HTERT RPE-1 (cell line): Measurements from ENCODE around the gene DMWD.
"Not testable (repeated sequence)": the region's sequence is repeated elsewhere in the genome, so short reads cannot be mapped to it uniquely, and the experiment has no call there.

Experiments
- in situ Hi-C: fragments of 300-500 bp; cut with MboI; formaldehyde crosslinking; loops from 4 replicates; pipeline ENCODE4 v1.14.3; 2020; ENCODE audit warnings: low sequenced_read_pairs

The DMWD gene

GRCh38 chr19:45753548-45753947 is 39.1 kb downstream of the DMWD start:
- in situ Hi-C loops, result no loop called here

GRCh38 chr19:45752639-45753038 is 40.0 kb downstream of the DMWD start:
- in situ Hi-C loops, result no loop called here

GRCh38 chr19:45751483-45751882 is 41.2 kb downstream of the DMWD start:
- in situ Hi-C loops, result not testable (repeated sequence)

- in situ Hi-C loops, result no loop called here
Measured at GRCh38 chr19:45747513-45747912, 45.1 kb downstream of the DMWD start.

- in situ Hi-C loops, result no loop called here
Measured at GRCh38 chr19:45746866-45747265, 45.8 kb downstream of the DMWD start.

- in situ Hi-C loops, result no loop called here
Measured at GRCh38 chr19:45745606-45746005, 47.0 kb downstream of the DMWD start.

- in situ Hi-C loops, result no loop called here
Measured at GRCh38 chr19:45742969-45743368, 49.7 kb downstream of the DMWD start.

- in situ Hi-C loops, result no loop called here
Measured at GRCh38 chr19:45739498-45740439, 52.9 kb downstream of the DMWD start.

- in situ Hi-C loops, result no loop called here
Measured at GRCh38 chr19:45733160-45733810, 59.4 kb downstream of the DMWD start, which contains the start of gene MEIOSIN. Gene MEIOSIN (plus strand): TSS chr19:45733439. CDS start chr19:45735377, 1,938 bp downstream.
